OCI-LY1 (cell line): ENCODE data around the gene SUSD3.
A peak's percentile ranks its signal among the peaks of the same experiment; 100 is the strongest.

ENCODE experiments used
- H2AFZ ChIP-seq: fragments of 200-600 bp; sonication (generic), shearing (Covaris generic); 2 replicates; pipeline ENCODE4 v1.6.0; 2014; ENCODE audit warnings: antibody characterized with exemption, mild to moderate bottlenecking, low read length
- H3F3A ChIP-seq: fragments of 200-600 bp; sonication (generic), shearing (Covaris generic); 2 replicates; pipeline ENCODE4 v1.6.0; 2014; ENCODE audit warnings: mild to moderate bottlenecking, antibody characterized with exemption, low read length, moderate library complexity; ENCODE audit not compliant: insufficient read depth
- H3K27ac ChIP-seq: fragments of 200-600 bp; sonication (generic); 2 replicates; pipeline ENCODE4 v1.5.1; 2014; ENCODE audit warnings: low read length, mixed run types, mild to moderate bottlenecking, low read depth; ENCODE audit not compliant: poor library complexity, severe bottlenecking
- H3K27me3 ChIP-seq: fragments of 200-600 bp; sonication (generic); 2 replicates; pipeline ENCODE4 v1.6.0; 2014; ENCODE audit warnings: antibody characterized with exemption, mild to moderate bottlenecking, low read length, moderate library complexity; ENCODE audit not compliant: insufficient read depth
- H3K36me3 ChIP-seq: fragments of 200-600 bp; sonication (generic); 2 replicates; pipeline ENCODE4 v1.6.1; 2014; ENCODE audit warnings: mild to moderate bottlenecking, antibody characterized with exemption, low read length, moderate library complexity, mixed read lengths; ENCODE audit not compliant: insufficient read depth
- H3K4me1 ChIP-seq: fragments of 200-600 bp; sonication (generic); 2 replicates; pipeline ENCODE4 v1.5.1; 2014; ENCODE audit warnings: mild to moderate bottlenecking, low read length, moderate library complexity; ENCODE audit not compliant: insufficient read depth, severe bottlenecking
- H3K4me2 ChIP-seq: fragments of 200-600 bp; sonication (generic), shearing (Covaris generic); 2 replicates; pipeline ENCODE4 v1.6.1; 2014; ENCODE audit warnings: low read length
- H3K4me3 ChIP-seq: fragments of 200-600 bp; sonication (generic); 2 replicates; pipeline ENCODE4 v1.5.1; 2014; ENCODE audit warnings: low read length, low read depth, mild to moderate bottlenecking, mixed read lengths; ENCODE audit not compliant: poor library complexity, severe bottlenecking
- H3K79me2 ChIP-seq: fragments of 200-600 bp; shearing (Covaris generic); 2 replicates; pipeline ENCODE4 v1.6.1; 2016; ENCODE audit warnings: mixed run types, low read length, mixed read lengths; ENCODE audit not compliant: insufficient read depth
- H3K9ac ChIP-seq: fragments of 200-600 bp; sonication (generic), shearing (Covaris generic); 2 replicates; pipeline ENCODE4 v1.6.1; 2014; ENCODE audit warnings: mild to moderate bottlenecking, low read length, mixed read lengths
- H3K9me2 ChIP-seq: fragments of 200-600 bp; sonication (generic), shearing (Covaris generic); 2 replicates; pipeline ENCODE4 v1.6.1; 2014; ENCODE audit warnings: low read depth, mild to moderate bottlenecking, low read length, mixed read lengths
- H3K9me3 ChIP-seq: fragments of 200-600 bp; shearing (Covaris generic); 2 replicates; pipeline ENCODE4 v1.6.1; 2014; ENCODE audit warnings: low read length, mixed read lengths
- H4K20me1 ChIP-seq: fragments of 200-600 bp; sonication (generic), shearing (Covaris generic); 2 replicates; pipeline ENCODE4 v1.6.0; 2016; ENCODE audit warnings: mild to moderate bottlenecking, low read length; ENCODE audit not compliant: insufficient read depth
- CTCF ChIP-seq: fragments of 200-600 bp; sonication (generic), shearing (Covaris generic); IDR thresholded peaks from 2 replicates; pipeline ENCODE4 v1.5.1; 2017; ENCODE audit warnings: mild to moderate bottlenecking, antibody characterized with exemption, low read length, moderate library complexity, mixed read lengths
- EZH2 ChIP-seq: fragments of 200-600 bp; sonication (generic), shearing (Covaris generic); IDR thresholded peaks from 2 replicates; pipeline ENCODE4 v1.8.0; 2017; ENCODE audit warnings: borderline replicate concordance, mixed run types, mild to moderate bottlenecking, antibody characterized with exemption, low read length, moderate library complexity, mixed read lengths

SUSD3 gene

GRCh38 chr9:93122721-93123221 is 64.3 kb downstream of the SUSD3 start:
- Histone ChIP-seq H3K36me3 (peaks cover 22% of the 10 kb centered on the region; the same call in 1 of the 2 replicates), H4K20me1 (no peaks in the 10 kb centered on the region), H3K4me3 (no peak overlapping the region), H3K79me2 (no peaks in the 10 kb centered on the region), H3K9ac (no peak overlapping the region), H3K4me1 (peaks cover 37% of the 10 kb centered on the region), H3K9me2 (no peaks in the 10 kb centered on the region), H3K4me2 (no peak overlapping the region), H2AFZ (no peak overlapping the region), H3K27me3 (no peaks in the 10 kb centered on the region), H3K9me3 (no peaks in the 10 kb centered on the region), H3F3A (no peaks in the 10 kb centered on the region), H3K27ac (no peak overlapping the region)
- TF ChIP-seq EZH2 (no peak), CTCF (no peak)

GRCh38 chr9:93123561-93124283 is 65.2 kb downstream of the SUSD3 start:
- Histone ChIP-seq H3K36me3 (peaks cover 22% of the 10 kb centered on the region; the same call in 1 of the 2 replicates), H3F3A (no peaks in the 10 kb centered on the region), H3K9me3 (no peaks in the 10 kb centered on the region)

GRCh38 chr9:93124793-93125192 is 66.3 kb downstream of the SUSD3 start:
- H2AFZ ChIP-seq, result no peak overlapping the region
- H3K27me3 ChIP-seq, result no peaks in the 10 kb centered on the region
- no peak overlapping the region for H3K27ac ChIP-seq
- H3K4me1 ChIP-seq, result peaks cover 36% of the 10 kb centered on the region
- no peak overlapping the region for H3K9ac ChIP-seq
- no peak for TF ChIP-seq EZH2
- TF ChIP-seq CTCF, result no peak
- no peak overlapping the region for H3K4me3 ChIP-seq
- no peaks in the 10 kb centered on the region for H3F3A ChIP-seq
- H3K36me3 ChIP-seq, result peaks cover 22% of the 10 kb centered on the region; the same call in 1 of the 2 replicates
- no peak overlapping the region for H3K4me2 ChIP-seq
- no peaks in the 10 kb centered on the region for H3K9me3 ChIP-seq
- no peaks in the 10 kb centered on the region for H4K20me1 ChIP-seq
- no peaks in the 10 kb centered on the region for H3K9me2 ChIP-seq
- H3K79me2 ChIP-seq, result no peaks in the 10 kb centered on the region

More at GRCh38 chr9:93123561-93124283, 65.2 kb downstream of the SUSD3 start:
- peaks cover 42% of the 10 kb centered on the region for H3K4me1 ChIP-seq
- no peak overlapping the region for H3K4me2 ChIP-seq
- no peaks in the 10 kb centered on the region for H3K27me3 ChIP-seq
- TF ChIP-seq CTCF, result no peak
- no peak for TF ChIP-seq EZH2
- H3K27ac ChIP-seq, result peak overlapping the region; percentile 1
- no peaks in the 10 kb centered on the region for H4K20me1 ChIP-seq
- no peak overlapping the region for H3K4me3 ChIP-seq
- no peaks in the 10 kb centered on the region for H3K79me2 ChIP-seq
- H3K9ac ChIP-seq, result no peak overlapping the region
- no peaks in the 10 kb centered on the region for H3K9me2 ChIP-seq
- no peak overlapping the region for H2AFZ ChIP-seq
